H1 (cell line): ENCODE data around the gene TRIM58. TPM values are rescaled to one million over a fixed set of nuclear protein-coding genes. Genes with fewer than 3 reads are reported as not detected.

Source experiments
- CTCF ChIA-PET: fragments of 300-600 bp; sonication (Branson Sonifier 250); formaldehyde crosslinking; loops from one replicate; lab custom pipeline; 2021; ENCODE audit not compliant: partially characterized antibody; lab: Charles Lee
- POLR2A ChIA-PET: fragments of 300-600 bp; sonication (Branson Sonifier 250); formaldehyde crosslinking; loops from one replicate; lab custom pipeline; 2021; ENCODE audit warnings: inconsistent platforms; ENCODE audit not compliant: partially characterized antibody; lab: Charles Lee
- DNase-seq, 2 experiments: peaks; one replicate each; pipeline versions ENCODE4 v3.0.0 to v3.0.0-alpha.2; 2010 to 2022; ENCODE audit warnings: low spot score in 2 of 2, low read depth in 1 of 2, mixed read lengths in 1 of 2
- FAIRE-seq: peaks from 2 replicates; lab custom pipeline; 2011; peaks lifted over from hg19 to GRCh38; lab: Jason Lieb, UNC
- H2AFZ ChIP-seq: 2 replicates; pipeline ENCODE4 v1.8.1; 2012; ENCODE audit warnings: low read length, inconsistent platforms
- H2AK5ac ChIP-seq: 2 replicates; pipeline ENCODE4 v1.6.1; 2013; ENCODE audit warnings: low read depth, low read length
- H2BK120ac ChIP-seq: replicated peaks from 2 replicates; pipeline ENCODE3; 2013; ENCODE audit warnings: low read depth, low read length, inconsistent platforms
- H2BK12ac ChIP-seq: 2 replicates; pipeline ENCODE4 v1.6.1; 2013; ENCODE audit warnings: low read depth, low read length
- H2BK15ac ChIP-seq: 2 replicates; pipeline ENCODE4 v1.6.1; 2013; ENCODE audit warnings: low read length
- H2BK20ac ChIP-seq: 2 replicates; pipeline ENCODE4 v1.6.1; 2013; ENCODE audit warnings: low read length
- H2BK5ac ChIP-seq: 2 replicates; pipeline ENCODE4 v1.6.1; 2013; ENCODE audit warnings: low read depth, low read length
- H3K14ac ChIP-seq: 2 replicates; pipeline ENCODE4 v1.6.1; 2013; ENCODE audit warnings: inconsistent platforms; ENCODE audit not compliant: insufficient read length
- H3K18ac ChIP-seq: 2 replicates; pipeline ENCODE4 v1.6.1; 2013; ENCODE audit warnings: low read length; ENCODE audit errors: extremely low read depth
- H3K23ac ChIP-seq: 2 replicates; pipeline ENCODE4 v1.6.1; 2013; ENCODE audit warnings: inconsistent platforms; ENCODE audit not compliant: insufficient read length
- H3K23me2 ChIP-seq: 2 replicates; pipeline ENCODE4 v1.6.1; 2013; ENCODE audit warnings: low read depth, low read length
- H3K27ac ChIP-seq: 2 replicates; pipeline ENCODE4 v1.6.1; 2011; ENCODE audit warnings: low read depth, low read length, inconsistent platforms
- H3K27me3 ChIP-seq, 4 experiments: replicated peaks in 1 of 4; 1 replicate in 1 of 4; 2 replicates in 3 of 4; pipeline versions ENCODE4 v1.6.1 to v1.8.1; 2011 to 2013; ENCODE audit warnings: low read length in 3 of 4, mild to moderate bottlenecking in 3 of 4, inconsistent platforms in 2 of 4, mixed read lengths in 2 of 4, moderate library complexity in 1 of 4; ENCODE audit not compliant: control insufficient read depth in 3 of 4, insufficient read depth in 3 of 4; ENCODE audit errors: extremely low read depth in 1 of 4
- H3K36me3 ChIP-seq, 4 experiments: 2 replicates each; pipeline versions ENCODE4 v1.6.1 to v1.8.1; 2011 to 2013; ENCODE audit warnings: mild to moderate bottlenecking in 4 of 4, low read length in 3 of 4, moderate library complexity in 2 of 4, control low read depth in 1 of 4, inconsistent platforms in 1 of 4; ENCODE audit not compliant: insufficient read depth in 4 of 4, control insufficient read depth in 2 of 4
- H3K4ac ChIP-seq: replicated peaks from 2 replicates; pipeline ENCODE3; 2013; ENCODE audit warnings: low read length, low read depth, mixed read lengths, inconsistent platforms; ENCODE audit not compliant: insufficient read length
- H3K4me1 ChIP-seq, 4 experiments: replicated peaks in 1 of 4; 1 replicate in 1 of 4; 2 replicates in 3 of 4; pipeline versions ENCODE4 v1.6.1 to v1.8.1; 2011 to 2013; ENCODE audit warnings: low read length in 3 of 4, inconsistent platforms in 2 of 4, mixed read lengths in 1 of 4; ENCODE audit not compliant: insufficient read depth in 4 of 4, control insufficient read depth in 3 of 4
- H3K4me2 ChIP-seq, 2 experiments: 2 replicates each; pipeline versions ENCODE4 v1.6.1 to v1.8.1; 2011 to 2013; ENCODE audit warnings: low read depth in 2 of 2, low read length in 2 of 2, control low read depth in 1 of 2, inconsistent platforms in 1 of 2, mild to moderate bottlenecking in 1 of 2; ENCODE audit not compliant: insufficient read depth in 1 of 2
- H3K4me3 ChIP-seq, 4 experiments: fragments of 200-600, 300-600 bp in 1 of 4; sonication (generic), shearing (Covaris generic), sonication (Bioruptor Twin) in 1 of 4; 2 replicates each; pipeline versions ENCODE4 v1.5.1 to v1.8.1; 2011 to 2016; ENCODE audit warnings: low read length in 4 of 4, low read depth in 3 of 4, control low read depth in 2 of 4, inconsistent platforms in 2 of 4, mild to moderate bottlenecking in 2 of 4, mixed read lengths in 1 of 4, moderate library complexity in 1 of 4; ENCODE audit not compliant: insufficient read depth in 2 of 4; ENCODE audit errors: extremely low read depth in 1 of 4
- H3K56ac ChIP-seq: replicated peaks from 2 replicates; pipeline ENCODE3; 2013; ENCODE audit warnings: low read depth, mild to moderate bottlenecking, mixed read lengths, low read length, inconsistent platforms; ENCODE audit not compliant: insufficient read length
- H3K79me1 ChIP-seq: 2 replicates; pipeline ENCODE4 v1.6.1; 2013; ENCODE audit warnings: low read depth, low read length, control low read depth
- H3K79me2 ChIP-seq, 2 experiments: 2 replicates each; pipeline versions ENCODE4 v1.6.1 to v1.8.1; 2012 to 2013; ENCODE audit warnings: low read length in 2 of 2, mild to moderate bottlenecking in 2 of 2, inconsistent platforms in 1 of 2; ENCODE audit not compliant: insufficient read depth in 2 of 2, control insufficient read depth in 1 of 2
- H3K9ac ChIP-seq, 4 experiments: replicated peaks in 1 of 4; 1 replicate in 1 of 4; 2 replicates in 3 of 4; pipeline versions ENCODE4 v1.6.1 to v1.8.1; 2011 to 2013; ENCODE audit warnings: low read depth in 3 of 4, low read length in 3 of 4, control low read depth in 2 of 4, mild to moderate bottlenecking in 2 of 4, moderate library complexity in 2 of 4, inconsistent platforms in 1 of 4; ENCODE audit errors: extremely low read depth in 1 of 4
- H3K9me3 ChIP-seq, 2 experiments: 2 replicates each; pipeline versions ENCODE4 v1.6.1 to v1.8.1; 2012 to 2013; ENCODE audit warnings: mild to moderate bottlenecking in 2 of 2, moderate library complexity in 2 of 2, control low read depth in 1 of 2, inconsistent platforms in 1 of 2, low read depth in 1 of 2, low read length in 1 of 2, mixed read lengths in 1 of 2; ENCODE audit not compliant: insufficient read depth in 2 of 2
- H4K20me1 ChIP-seq, 2 experiments: replicated peaks in 1 of 2; 2 replicates each; pipeline versions ENCODE3 to v1.8.1; 2011 to 2013; ENCODE audit warnings: inconsistent platforms in 2 of 2, low read length in 2 of 2, mild to moderate bottlenecking in 1 of 2; ENCODE audit not compliant: insufficient read depth in 2 of 2, control insufficient read depth in 1 of 2
- H4K5ac ChIP-seq: 2 replicates; pipeline ENCODE4 v1.6.1; 2013; ENCODE audit warnings: low read length, low read depth, mixed read lengths, inconsistent platforms; ENCODE audit not compliant: insufficient read length
- H4K8ac ChIP-seq: 2 replicates; pipeline ENCODE4 v1.8.0; 2013; ENCODE audit warnings: mild to moderate bottlenecking, moderate library complexity, low read length, inconsistent platforms; ENCODE audit not compliant: insufficient read depth; ENCODE audit errors: extremely low read depth
- H4K91ac ChIP-seq: replicated peaks from 2 replicates; pipeline ENCODE3; 2013; ENCODE audit warnings: low read length, mixed read lengths, inconsistent platforms; ENCODE audit not compliant: insufficient read length
- CTBP2 ChIP-seq: IDR thresholded peaks from 2 replicates; pipeline ENCODE4 v1.7.0; 2011; ENCODE audit warnings: borderline replicate concordance, mild to moderate bottlenecking, moderate library complexity, mixed read lengths, low read length; ENCODE audit not compliant: insufficient read depth, insufficient read length
- KDM1A ChIP-seq: fragments of 200-600, 300-600 bp; sonication (generic); IDR thresholded peaks from 2 replicates; pipeline ENCODE4 v1.7.1; 2016; ENCODE audit warnings: mild to moderate bottlenecking, low read length, borderline replicate concordance
- WGBS, 2 experiments: shearing (Covaris generic) in 1 of 2; methylation state at CpG; one replicate each; pipeline versions ENCODE4 v1.1.6 to v1.1.7; 2013 to 2015; ENCODE audit warnings: low lambda C conversion rate in 2 of 2, mixed read lengths in 2 of 2, inconsistent platforms in 1 of 2, low coverage in 1 of 2, missing lambda C conversion rate in 1 of 2; ENCODE audit not compliant: insufficient replicate concordance in 2 of 2, insufficient coverage in 1 of 2, insufficient read length in 1 of 2; ENCODE audit errors: extremely low coverage in 1 of 2, missing lambda C conversion rate in 1 of 2; 5-methylcytosine and 5-hydroxymethylcytosine counted together
- polyA plus RNA-seq, 7 experiments: library from polyadenylated mRNA; depleted of rRNA in 3 of 7; stranded (reverse) in 5 of 7; unstranded in 2 of 7; fragments of >200 nt in 5 of 7; fragments of 200-250 nt in 2 of 7; gene quantifications; 1 replicate in 5 of 7; 2 replicates in 1 of 7; 4 replicates in 1 of 7; pipeline versions ENCODE4 v1.2.1 to v1.2.3, GENCODE V29; 2011 to 2013; ENCODE audit warnings: missing spikeins in 2 of 7, mixed read lengths in 2 of 7
- total RNA-seq: library from RNA; stranded (reverse); fragmentation: NEBNext Ultra II Directional; extraction: Animal tissue kit (Norgen Biotek cat#: 25700); gene quantifications from 2 replicates; pipeline ENCODE4 v1.2.1, GENCODE V29; 2021

The TRIM58 gene
- total and polyA plus RNA-seq, 2 of the 8 experiments (the other 6 are each of a cell fraction or from before 2014, with no cell fraction given), result 2.8 TPM; not detected in 1

DNA sequence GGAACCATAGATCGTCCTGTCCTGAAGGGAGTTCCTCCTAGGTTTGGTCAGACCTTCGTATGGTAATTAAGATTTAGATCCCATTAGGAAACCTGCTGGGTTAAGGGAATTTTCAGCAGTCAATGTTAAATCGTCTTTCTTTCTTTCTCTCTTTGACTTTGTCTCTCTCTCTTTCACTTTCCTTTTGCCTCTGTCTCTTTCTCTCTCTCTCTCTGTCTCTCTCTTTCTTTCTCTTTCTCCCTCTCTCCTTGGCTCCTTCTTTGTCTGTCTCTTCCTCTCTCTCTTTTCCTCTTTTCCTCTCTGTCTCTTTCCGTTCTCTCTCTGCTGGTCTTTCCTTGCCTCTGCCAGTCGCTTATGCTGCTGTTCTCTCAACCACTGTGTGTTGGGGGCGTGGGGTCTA lies 47.1 kb downstream of the TRIM58 start:
- H3K9ac ChIP-seq, result no peak overlapping the region
- CTCF ChIA-PET, result no interaction called here
- H3K18ac ChIP-seq, result no peak overlapping the region
- no peaks in the 10 kb centered on the region; a peak in 1 of 7 replicates for H3K4me1 ChIP-seq
- H4K91ac ChIP-seq, result no peak overlapping the region
- peaks cover 26 to 53% of the 10 kb centered on the region in 2 experiments; a peak in 3 of 4 replicates for H3K9me3 ChIP-seq
- no peak overlapping the region for H3K27ac ChIP-seq
- POLR2A ChIA-PET, result no interaction called here
- H4K8ac ChIP-seq, result no peak overlapping the region
- H3K14ac ChIP-seq, result no peak overlapping the region
- H2BK15ac ChIP-seq, result no peak overlapping the region
- H3K27me3 ChIP-seq, result no peaks in the 10 kb centered on the region
- no peak overlapping the region for H2AFZ ChIP-seq
- no peaks in the 10 kb centered on the region for H3K36me3 ChIP-seq
- no peak overlapping the region for H3K23ac ChIP-seq
- no peak for FAIRE-seq
- H3K79me1 ChIP-seq, result no peaks in the 10 kb centered on the region
- 73% methylated on average over 5 of the region's 6 CpGs; no CpG with 5 or more reads in 1 of the 2 experiments for WGBS, 2 experiments
- no peak overlapping the region for H2AK5ac ChIP-seq
- no peaks in the 10 kb centered on the region for H3K79me2 ChIP-seq
- H2BK120ac ChIP-seq, result no peak overlapping the region
- H3K4ac ChIP-seq, result no peak overlapping the region
- TF ChIP-seq KDM1A (no peak), CTBP2 (no peak)
- TF ChIP-seq, all 59 proteins: peak for 0
- no peaks in the 10 kb centered on the region for H4K20me1 ChIP-seq
- H2BK20ac ChIP-seq, result no peak overlapping the region
- no peak overlapping the region for H2BK5ac ChIP-seq
- H3K4me2 ChIP-seq, result no peak overlapping the region
- no peak overlapping the region for H3K56ac ChIP-seq
- H3K4me3 ChIP-seq, result no peak overlapping the region
- DNase-seq, result no peak
- H4K5ac ChIP-seq, result no peak overlapping the region
- no peaks in the 10 kb centered on the region for H3K23me2 ChIP-seq
- no peak overlapping the region for H2BK12ac ChIP-seq
